Caco-2 (cell line): Measurements from ENCODE around the gene TMEM198. TPM values are rescaled to one million over a fixed set of nuclear protein-coding genes. Genes with fewer than 3 reads are reported as not detected.

Source experiments
- BruUV-seq: library from RNA; stranded (reverse); fragments of 400-500 nt; replicated peaks from 2 replicates; lab custom pipeline; 2021; lab: Mats Ljungman, UMichigan
- CTCF ChIA-PET: fragments of 300-600 bp; sonication (Branson Sonifier 250); formaldehyde crosslinking; loops from one replicate; lab custom pipeline; 2022; ENCODE audit warnings: antibody characterized with exemption; lab: Charles Lee
- POLR2A ChIA-PET: fragments of 300-600 bp; sonication (Branson Sonifier 250); formaldehyde crosslinking; loops from one replicate; lab custom pipeline; 2022; ENCODE audit warnings: antibody characterized with exemption; lab: Charles Lee
- DNase-seq, 2 experiments: peaks; one replicate each; pipeline versions ENCODE4 v3.0.0 to v3.0.0-alpha.2; 2020 to 2022
- H3K27me3 ChIP-seq: replicated peaks from 2 replicates; pipeline ENCODE4 v1.6.0; 2011; ENCODE audit warnings: low read length; ENCODE audit not compliant: control insufficient read depth, insufficient read depth
- H3K36me3 ChIP-seq: 2 replicates; pipeline ENCODE4 v1.5.1; 2011; ENCODE audit warnings: low read length; ENCODE audit not compliant: control insufficient read depth, insufficient read depth
- H3K4me1 ChIP-seq: fragments of 250-450 bp; sonication (Bioruptor Pico); 2 replicates; pipeline ENCODE4 v1.5.1; 2020; ENCODE audit warnings: mild to moderate bottlenecking
- H3K4me3 ChIP-seq: 2 replicates; pipeline ENCODE4 v1.5.1; 2011; ENCODE audit warnings: low read depth, mild to moderate bottlenecking, control low read depth, low read length
- H3K9me3 ChIP-seq: fragments of 250-450 bp; sonication (Bioruptor Pico); 2 replicates; pipeline ENCODE4 v1.5.1; 2020; ENCODE audit warnings: mild to moderate bottlenecking, moderate library complexity
- H3K27ac Mint-ChIP-seq: one replicate; pipeline ENCODE4 v1.8.0; 2022; ENCODE audit warnings: mixed read lengths; ENCODE audit not compliant: unreplicated experiment
- H3K27me3 Mint-ChIP-seq: one replicate; pipeline ENCODE4 v1.8.0; 2022; ENCODE audit warnings: mixed read lengths; ENCODE audit not compliant: insufficient read depth, unreplicated experiment
- H3K36me3 Mint-ChIP-seq: one replicate; pipeline ENCODE4 v1.8.0; 2022; ENCODE audit warnings: mild to moderate bottlenecking, mixed read lengths; ENCODE audit not compliant: insufficient read depth, unreplicated experiment
- H3K4me1 Mint-ChIP-seq: one replicate; pipeline ENCODE4 v1.8.0; 2022; ENCODE audit warnings: low read depth, mixed read lengths; ENCODE audit not compliant: unreplicated experiment
- H3K4me3 Mint-ChIP-seq: one replicate; pipeline ENCODE4 v1.8.0; 2022; ENCODE audit warnings: mild to moderate bottlenecking, moderate library complexity, mixed read lengths; ENCODE audit not compliant: unreplicated experiment
- H3K9me3 Mint-ChIP-seq: one replicate; pipeline ENCODE4 v1.8.0; 2022; ENCODE audit warnings: mixed read lengths; ENCODE audit not compliant: unreplicated experiment
- intact Hi-C: fragments of 100-400 bp; cut with micrococcal nuclease; formaldehyde crosslinking; loops from one replicate; pipeline ENCODE4 v1.10.0; 2022; ENCODE audit not compliant: unreplicated experiment
- total RNA-seq: library from RNA; stranded (reverse); gene quantifications from 2 replicates; pipeline ENCODE4 v1.2.3, GENCODE V29; 2022
- TF ChIP-seq, protein P1 (sequence below), 2 experiments: fragments of 200-600 bp in 1 of 2; IDR thresholded peaks; 1 replicate in 1 of 2; 2 replicates in 1 of 2; pipeline versions ENCODE4 v1.5.1 to v1.8.0; 2011 to 2022; ENCODE audit warnings: antibody characterized with exemption in 1 of 2, control low read depth in 1 of 2, inconsistent platforms in 1 of 2, low read depth in 1 of 2, low read length in 1 of 2, mild to moderate bottlenecking in 1 of 2, moderate library complexity in 1 of 2; ENCODE audit not compliant: insufficient read depth in 1 of 2, severe bottlenecking in 1 of 2, unreplicated experiment in 1 of 2

Gene TMEM198
- total RNA-seq, 1 experiment from 2014 or later, result 8.5 TPM

DNA sequence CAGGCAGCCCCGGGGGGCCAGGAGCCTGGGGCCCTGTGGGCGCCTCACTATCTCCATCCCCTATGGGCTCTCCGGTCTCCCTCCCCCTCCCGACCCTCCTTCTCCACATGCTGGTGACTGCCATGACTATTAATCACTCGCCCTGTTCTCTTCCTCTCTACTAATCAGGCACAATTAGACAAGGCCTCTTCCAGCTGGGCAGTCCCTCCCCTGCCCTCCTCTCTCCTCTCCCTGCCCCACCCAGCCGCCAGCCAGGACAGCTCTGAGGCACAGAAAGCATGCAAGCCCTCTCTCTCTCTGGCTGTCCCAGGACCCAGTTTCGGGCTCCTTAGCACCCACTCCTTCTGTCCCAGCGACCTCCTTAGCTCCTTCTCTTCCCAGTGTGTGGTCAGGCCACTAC lies 23.7 kb upstream of the TMEM198 start:
- H3K27me3 ChIP-seq, result no peaks in the 10 kb centered on the region; the same call in 1 of the 2 replicates
- BruUV-seq, result no TSS peak
- no peak overlapping the region for H3K27ac Mint-ChIP-seq
- CTCF ChIA-PET, result interaction anchor here (0.6 to 3.9 kb wide), 12 partner anchors 8 to 209 kb away, joined by 3 to 49 read pairs (median 6); partner anchors contain the start of gene GMPPA
- intact Hi-C loops, result no loop called here
- H3K27me3 Mint-ChIP-seq, result peaks cover 16% of the 10 kb centered on the region
- H3K4me3 Mint-ChIP-seq, result no peak overlapping the region
- peaks cover 13% of the 10 kb centered on the region for H3K4me1 ChIP-seq
- H3K36me3 Mint-ChIP-seq, result no peaks in the 10 kb centered on the region
- POLR2A ChIA-PET, result no interaction called here
- H3K4me3 ChIP-seq, result no peak overlapping the region
- H3K9me3 Mint-ChIP-seq, result no peaks in the 10 kb centered on the region
- TF ChIP-seq, protein P1, sequence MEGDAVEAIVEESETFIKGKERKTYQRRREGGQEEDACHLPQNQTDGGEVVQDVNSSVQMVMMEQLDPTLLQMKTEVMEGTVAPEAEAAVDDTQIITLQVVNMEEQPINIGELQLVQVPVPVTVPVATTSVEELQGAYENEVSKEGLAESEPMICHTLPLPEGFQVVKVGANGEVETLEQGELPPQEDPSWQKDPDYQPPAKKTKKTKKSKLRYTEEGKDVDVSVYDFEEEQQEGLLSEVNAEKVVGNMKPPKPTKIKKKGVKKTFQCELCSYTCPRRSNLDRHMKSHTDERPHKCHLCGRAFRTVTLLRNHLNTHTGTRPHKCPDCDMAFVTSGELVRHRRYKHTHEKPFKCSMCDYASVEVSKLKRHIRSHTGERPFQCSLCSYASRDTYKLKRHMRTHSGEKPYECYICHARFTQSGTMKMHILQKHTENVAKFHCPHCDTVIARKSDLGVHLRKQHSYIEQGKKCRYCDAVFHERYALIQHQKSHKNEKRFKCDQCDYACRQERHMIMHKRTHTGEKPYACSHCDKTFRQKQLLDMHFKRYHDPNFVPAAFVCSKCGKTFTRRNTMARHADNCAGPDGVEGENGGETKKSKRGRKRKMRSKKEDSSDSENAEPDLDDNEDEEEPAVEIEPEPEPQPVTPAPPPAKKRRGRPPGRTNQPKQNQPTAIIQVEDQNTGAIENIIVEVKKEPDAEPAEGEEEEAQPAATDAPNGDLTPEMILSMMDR (IDR thresholded peaks at IDR 0.05; ENCODE audit: insufficient read depth in 1 of 2, low read depth in 1 of 2, low read length in 1 of 2, severe bottlenecking in 1 of 2, unreplicated experiment in 1 of 2), result no peak
- no peaks in the 10 kb centered on the region for H3K36me3 ChIP-seq
- H3K9me3 ChIP-seq, result no peaks in the 10 kb centered on the region
- peaks cover 13% of the 10 kb centered on the region for H3K4me1 Mint-ChIP-seq
- no peak for DNase-seq

DNA sequence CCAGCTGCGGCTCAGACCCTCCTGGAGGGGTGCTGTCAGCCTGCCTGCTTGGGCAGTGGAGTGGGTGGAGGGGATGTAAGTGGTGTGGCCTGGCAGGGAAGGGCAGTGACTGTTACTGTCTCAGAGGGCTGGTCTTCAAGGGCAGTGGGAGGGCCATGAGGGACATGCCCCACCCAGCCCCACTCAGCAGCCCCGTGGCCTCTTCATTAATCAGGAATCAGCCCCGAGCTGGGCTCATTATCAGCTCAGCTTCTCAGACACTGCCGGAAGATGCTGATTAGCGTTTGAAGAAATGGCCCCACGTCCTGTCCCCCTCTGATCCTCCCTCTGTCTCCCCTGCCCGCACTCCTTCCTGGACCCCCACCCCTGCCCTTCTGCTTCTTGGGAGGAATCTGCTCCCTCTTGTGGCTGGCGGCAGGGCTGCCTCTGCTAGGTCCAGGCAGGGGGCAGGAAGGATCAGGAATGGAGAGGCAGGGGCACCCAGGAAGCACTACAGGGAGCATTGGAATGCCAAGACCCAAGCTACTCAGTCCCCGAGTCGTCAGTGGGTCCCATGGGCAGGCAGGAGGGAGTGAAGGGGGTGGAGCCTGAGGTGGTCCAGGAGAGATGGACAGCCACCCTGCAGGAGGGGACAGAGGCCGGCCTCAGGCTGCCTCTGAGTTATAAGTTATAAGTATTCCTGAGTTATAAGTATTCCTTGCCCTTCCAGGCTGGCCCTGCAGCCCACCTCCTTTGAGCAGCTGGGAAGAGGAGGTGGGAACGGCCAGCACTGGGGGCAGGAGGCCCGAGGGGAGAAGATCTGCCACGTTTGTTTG lies 22.6 kb upstream of the TMEM198 start:
- H3K27ac Mint-ChIP-seq, result peak overlapping the region; percentile 73
- ChIA-PET POLR2A (no interaction called here), CTCF (interaction anchor here (0.9 to 3.9 kb wide), 8 partner anchors 9 to 119 kb away, joined by 3 to 49 read pairs (median 6); partner anchors contain the start of gene GMPPA)
- BruUV-seq, result no TSS peak
- Histone ChIP-seq H3K4me3 (0 out of 2 replicates have a peak overlapping the region, but pooled peaks have one; percentile 5), H3K36me3 (no peaks in the 10 kb centered on the region), H3K9me3 (no peaks in the 10 kb centered on the region), H3K4me1 (peaks cover 24% of the 10 kb centered on the region), H3K27me3 (no peaks in the 10 kb centered on the region)
- peak; percentile 73 to 74 for DNase-seq
- TF ChIP-seq, protein P1 (IDR thresholded peaks at IDR 0.05; ENCODE audit: insufficient read depth in 1 of 2, low read depth in 1 of 2, low read length in 1 of 2, severe bottlenecking in 1 of 2, unreplicated experiment in 1 of 2), result peak; percentile 81 to 97
- H3K9me3 Mint-ChIP-seq, result no peaks in the 10 kb centered on the region
- H3K27me3 Mint-ChIP-seq, result peaks cover 13% of the 10 kb centered on the region
- peaks cover 22% of the 10 kb centered on the region for H3K4me1 Mint-ChIP-seq
- no peaks in the 10 kb centered on the region for H3K36me3 Mint-ChIP-seq
- H3K4me3 Mint-ChIP-seq, result peak overlapping the region; percentile 58
- intact Hi-C loops, result loop anchor here (1.0 kb wide), 3 partner anchors 11 to 45 kb away; partner anchors contain the start of gene GMPPA

DNA sequence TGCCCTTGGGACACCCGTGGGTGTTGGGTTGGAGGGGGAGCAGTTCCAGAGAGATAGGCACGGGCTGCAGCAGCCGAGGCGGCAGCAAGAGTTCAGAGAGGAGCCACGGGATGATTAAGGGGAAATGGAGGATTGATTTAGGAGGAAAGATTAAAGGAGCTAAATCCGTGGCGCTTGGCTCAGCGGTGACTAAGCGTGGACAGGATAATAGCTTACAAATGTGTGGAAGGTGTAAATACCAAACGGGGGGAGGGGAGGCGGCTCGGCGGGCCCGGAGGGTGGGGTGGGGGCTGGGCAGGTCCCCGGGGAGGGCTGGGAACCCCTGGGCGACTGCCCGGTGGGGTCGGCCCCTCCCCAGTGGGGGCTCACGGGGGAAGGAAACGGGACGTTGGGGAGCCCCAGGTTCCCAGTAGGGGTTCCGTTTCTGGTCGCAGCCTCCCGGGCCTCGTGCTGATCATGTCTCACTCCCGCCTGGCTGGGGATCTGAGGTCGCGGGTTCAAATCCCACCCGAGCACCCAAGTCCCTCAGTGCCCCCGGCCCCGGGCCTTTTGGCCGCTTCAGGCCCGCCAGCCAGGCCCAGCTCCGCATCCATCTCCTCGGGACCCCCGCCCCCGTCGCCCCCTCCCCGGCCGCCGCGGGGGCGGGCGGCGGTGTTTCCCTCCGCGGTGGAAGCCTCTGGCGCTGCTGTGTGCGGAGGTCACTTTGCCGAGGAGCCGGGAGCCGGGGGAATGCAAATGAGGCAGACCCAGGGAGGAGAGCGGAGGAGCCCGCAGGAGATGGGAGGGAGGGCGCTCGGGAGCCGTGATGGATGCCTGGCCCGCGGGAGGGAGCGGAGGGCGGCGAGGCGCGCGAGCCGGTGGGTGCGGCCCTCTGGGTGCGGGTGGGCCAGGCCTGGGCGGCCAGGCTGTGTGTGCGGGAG lies 21.5 kb upstream of the TMEM198 start:
- no peaks in the 10 kb centered on the region for H3K27me3 ChIP-seq
- BruUV-seq, result no TSS peak
- H3K4me1 Mint-ChIP-seq, result peaks cover 26% of the 10 kb centered on the region
- CTCF ChIA-PET, result interaction anchor here (0.5 to 3.1 kb wide), 4 partner anchors 7 to 24 kb away, joined by 3 to 27 read pairs (median 8); partner anchors contain the start of gene GMPPA
- H3K27me3 Mint-ChIP-seq, result peaks cover 9% of the 10 kb centered on the region
- TF ChIP-seq, protein P1 (IDR thresholded peaks at IDR 0.05; ENCODE audit: insufficient read depth in 1 of 2, low read depth in 1 of 2, low read length in 1 of 2, severe bottlenecking in 1 of 2, unreplicated experiment in 1 of 2), result no peak
- intact Hi-C loops, result no loop called here
- peak overlapping the region; percentile 73 for H3K27ac Mint-ChIP-seq
- no peaks in the 10 kb centered on the region for H3K36me3 ChIP-seq
- peak in 1 of 2 experiments; percentile 45 for DNase-seq
- no peaks in the 10 kb centered on the region for H3K9me3 Mint-ChIP-seq
- H3K4me1 ChIP-seq, result peaks cover 25% of the 10 kb centered on the region
- H3K4me3 Mint-ChIP-seq, result peak overlapping the region; percentile 58
- POLR2A ChIA-PET, result no interaction called here
- H3K9me3 ChIP-seq, result no peaks in the 10 kb centered on the region
- no peak overlapping the region for H3K4me3 ChIP-seq
- H3K36me3 Mint-ChIP-seq, result no peaks in the 10 kb centered on the region
